SW 1271 (cell line): ENCODE data around the gene DRD3.

ENCODE experiments used
- DNase-seq, 2 experiments: peaks; one replicate each; lab custom pipeline; 2025; lab: John Stamatoyannopoulos, UW

Gene DRD3

GRCh38 chr3:114120211-114120610 is 58.6 kb downstream of the DRD3 start:
- no peak for DNase-seq

DNA sequence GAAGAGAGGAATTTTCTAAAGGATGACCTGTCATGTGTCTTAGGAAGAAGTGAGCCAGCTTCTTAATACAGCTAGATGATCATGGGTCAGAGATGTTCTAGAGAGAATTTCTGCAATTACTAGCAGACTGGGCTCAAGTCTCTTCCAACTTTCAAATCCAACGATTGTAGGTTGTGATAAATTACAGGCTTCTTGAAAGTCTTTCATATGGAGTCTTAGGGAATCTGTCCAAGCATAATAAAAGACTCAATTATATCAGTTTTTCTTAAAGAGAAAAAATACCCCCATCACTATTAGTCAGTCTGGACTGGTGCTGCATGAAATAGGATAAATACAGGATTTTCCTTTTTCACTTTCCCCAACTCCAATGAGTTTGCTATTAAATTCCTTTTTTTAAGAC is 59.1 kb downstream of the DRD3 start:
- DNase-seq, result no peak

DNA sequence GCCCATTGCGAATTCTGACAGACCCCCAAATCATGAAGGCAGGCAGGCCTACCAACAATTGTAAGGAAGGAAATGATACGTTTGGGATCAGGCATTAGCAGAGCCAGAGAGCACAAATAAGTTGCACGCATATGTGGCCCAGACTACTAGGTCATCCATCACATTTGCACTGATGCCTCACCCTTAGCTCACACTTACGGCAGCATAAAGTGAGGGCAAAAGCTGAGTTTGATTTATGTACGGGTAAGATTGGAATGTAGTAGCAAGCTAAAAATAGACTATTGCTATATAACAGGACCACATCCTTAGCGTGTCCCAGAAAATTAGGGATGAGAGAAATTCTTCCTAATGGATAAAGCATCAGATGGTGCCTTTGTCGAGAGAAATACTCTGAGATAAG is 63.7 kb downstream of the DRD3 start:
- DNase-seq, result no peak

- DNase-seq, result no peak
Observed at GRCh38 chr3:114114719-114115118, 64.1 kb downstream of the DRD3 start.

GRCh38 chr3:114112696-114113095 is 66.2 kb downstream of the DRD3 start:
- no peak for DNase-seq

DNA sequence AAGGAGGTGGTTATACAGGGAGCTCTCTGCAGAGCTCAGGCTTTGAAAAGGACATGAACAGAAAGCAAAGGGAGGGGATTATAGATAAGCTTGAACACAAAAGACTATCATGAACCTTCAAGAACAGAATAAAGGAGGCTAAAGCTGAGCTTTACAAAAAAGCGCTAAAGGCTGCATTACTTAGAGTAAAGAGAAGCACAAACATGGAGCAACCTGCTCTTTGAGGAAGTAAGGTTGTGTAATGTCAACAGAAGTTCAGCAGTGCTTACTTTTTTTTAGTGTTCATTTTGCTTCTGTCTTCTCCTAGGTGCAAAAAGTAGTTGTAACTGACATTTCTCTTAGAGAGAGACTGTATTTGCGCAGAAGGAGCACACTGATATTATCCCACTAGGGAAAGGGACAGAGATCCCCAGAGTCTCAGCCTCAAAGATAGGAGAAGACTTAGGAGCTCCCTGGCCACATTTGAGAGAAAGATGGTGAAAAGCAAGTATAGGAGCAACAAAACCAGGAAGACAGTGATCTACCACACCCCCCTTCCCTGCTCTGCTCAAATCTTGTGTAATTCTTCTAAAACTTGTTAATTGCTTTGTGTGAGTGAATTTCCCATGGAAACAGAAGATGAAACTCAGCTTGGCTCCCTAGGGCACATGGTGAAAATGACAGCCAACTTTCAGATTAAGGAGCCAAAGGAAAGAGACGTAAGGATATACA is 67.6 kb downstream of the DRD3 start:
- DNase-seq, result no peak

DNA sequence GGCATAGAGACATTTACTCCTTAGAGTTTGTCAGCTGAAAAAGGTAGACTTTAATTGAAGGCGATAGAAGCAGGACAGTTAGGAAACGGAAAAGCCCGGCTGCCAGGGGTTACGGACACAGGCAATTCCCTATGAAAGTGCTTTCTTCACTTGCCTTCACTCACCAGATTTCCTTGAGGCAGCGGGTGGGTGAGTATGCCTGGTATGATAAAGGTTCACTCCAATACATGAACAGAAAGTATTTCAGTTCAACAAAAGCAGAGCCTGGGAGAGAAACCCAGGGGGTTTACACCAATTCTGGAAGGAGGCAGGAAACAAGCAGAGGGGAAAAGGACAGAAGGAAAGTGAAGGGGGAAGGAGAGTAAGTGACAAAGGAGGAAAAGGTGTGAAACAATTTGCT is 68.4 kb downstream of the DRD3 start:
- no peak for DNase-seq

- DNase-seq, result no peak
Observed at GRCh38 chr3:114108137-114108536, 70.7 kb downstream of the DRD3 start.

- no peak for DNase-seq
Observed at GRCh38 chr3:114104414-114104813, 74.4 kb downstream of the DRD3 start.

DNA sequence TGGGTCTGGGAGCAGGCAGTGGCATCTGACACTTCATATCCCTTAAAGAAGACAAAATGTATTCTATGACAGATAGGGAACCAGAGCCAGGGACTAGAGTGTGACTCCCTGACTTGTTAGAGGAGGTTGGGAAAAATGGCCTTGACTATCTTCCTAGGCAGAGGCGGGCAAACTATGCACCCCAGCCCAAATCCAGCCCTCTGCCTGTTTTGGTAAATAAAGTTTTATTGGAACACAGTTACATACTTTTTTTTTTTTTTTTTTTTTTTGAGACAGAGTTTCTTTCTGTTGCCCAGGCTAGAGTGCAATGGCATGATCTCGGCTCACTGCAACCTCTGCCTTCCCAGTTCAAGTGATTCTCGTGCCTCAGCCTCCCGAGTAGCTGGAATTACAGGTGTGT is 75.0 kb downstream of the DRD3 start:
- DNase-seq, result no peak

- DNase-seq, result no peak
Observed at GRCh38 chr3:114103181-114103580, 75.7 kb downstream of the DRD3 start.

DNA sequence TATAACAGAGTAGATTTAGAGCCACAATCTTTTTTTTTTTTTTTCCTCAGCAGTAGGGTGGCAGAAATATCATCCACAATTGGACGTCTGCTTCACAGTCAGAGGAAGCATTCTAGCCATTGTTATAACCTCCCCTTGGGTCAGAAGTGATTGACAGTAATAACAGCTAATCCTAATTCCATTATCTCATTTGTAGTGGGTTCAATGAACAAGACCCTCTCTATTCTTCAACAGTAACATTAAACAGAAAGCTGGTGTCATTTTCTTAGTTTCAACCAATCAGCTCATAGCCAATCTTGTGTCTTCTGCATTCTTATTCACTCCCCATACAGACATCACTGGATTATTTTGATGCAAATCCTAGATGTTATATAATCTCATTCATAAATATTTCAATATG is 77.8 kb downstream of the DRD3 start:
- DNase-seq, result no peak

GRCh38 chr3:114095796-114096195 is 83.1 kb downstream of the DRD3 start:
- no peak for DNase-seq

GRCh38 chr3:114093596-114093995 is 85.3 kb downstream of the DRD3 start:
- peak in 1 of 2 experiments; percentile 14 for DNase-seq

- DNase-seq, result no peak
Observed at GRCh38 chr3:114093016-114093380, 85.9 kb downstream of the DRD3 start.

GRCh38 chr3:114092151-114093015 is 86.5 kb downstream of the DRD3 start:
- DNase-seq, result no peak

- no peak for DNase-seq
Observed at GRCh38 chr3:114089675-114090074, 89.2 kb downstream of the DRD3 start.

DNA sequence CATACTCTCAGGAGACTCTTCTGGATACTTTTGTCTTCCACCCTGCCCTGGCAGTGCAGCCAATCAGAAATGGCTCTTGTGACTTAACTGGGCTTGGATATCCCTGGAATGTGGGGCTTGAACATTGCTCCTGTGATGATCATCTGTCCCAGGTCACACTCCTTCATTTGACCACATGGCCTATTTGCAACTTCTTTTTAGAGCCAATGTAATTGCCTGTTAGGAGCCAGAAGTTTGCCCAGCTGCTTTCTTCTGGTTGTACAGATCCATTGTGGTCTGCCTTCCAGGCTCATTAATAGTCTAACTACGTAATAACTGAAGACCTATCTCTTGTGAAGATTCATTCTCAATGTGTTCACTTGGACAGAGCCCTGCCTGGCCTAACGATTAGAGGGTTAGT is 92.5 kb downstream of the DRD3 start:
- no peak for DNase-seq

DNA sequence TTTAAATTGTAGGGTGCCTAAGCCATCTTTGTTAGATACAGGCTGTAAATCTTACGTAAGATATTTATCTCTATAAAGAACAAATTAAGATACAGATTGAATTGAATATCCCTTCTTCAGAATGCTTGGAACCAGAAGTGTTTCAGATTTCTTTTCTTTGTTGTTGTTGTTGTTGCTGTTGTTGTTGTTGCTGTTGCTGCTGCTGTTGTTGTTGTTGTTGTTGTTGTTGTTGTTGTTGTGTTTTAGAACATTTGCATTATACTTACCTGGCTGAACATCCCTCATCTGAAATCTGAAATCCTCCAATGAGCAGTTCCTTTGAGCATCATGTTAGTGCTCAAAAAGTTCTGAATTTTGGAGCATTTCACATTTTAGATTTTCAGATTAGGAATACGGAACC is 95.7 kb downstream of the DRD3 start:
- no peak for DNase-seq

GRCh38 chr3:114081037-114081436 is 97.8 kb downstream of the DRD3 start:
- DNase-seq, result no peak

- DNase-seq, result no peak
Observed at GRCh38 chr3:114080201-114080600, 98.7 kb downstream of the DRD3 start.

DNA sequence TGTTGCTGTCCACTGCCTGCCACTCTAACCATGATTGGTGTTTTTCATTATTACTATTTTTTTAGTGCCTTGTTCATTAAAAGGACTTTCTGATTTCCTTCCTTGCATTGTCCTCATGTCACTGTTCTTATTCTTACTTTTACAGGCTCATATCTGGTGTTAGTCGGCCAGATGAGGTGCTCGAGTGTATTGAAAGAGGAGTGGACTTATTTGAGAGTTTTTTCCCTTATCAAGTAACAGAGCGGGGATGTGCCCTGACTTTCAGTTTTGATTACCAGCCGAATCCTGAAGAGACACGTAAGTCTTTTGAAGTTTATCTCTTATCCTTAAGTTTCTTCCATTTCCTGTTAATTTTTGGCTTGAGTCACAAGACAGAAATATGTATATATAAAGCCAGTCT is 99.1 kb downstream of the DRD3 start:
- no peak for DNase-seq

GRCh38 chr3:114078126-114078525 is 100.7 kb downstream of the DRD3 start:
- no peak for DNase-seq
